Pons (tissue), 1 donor: ENCODE results near the gene CASKIN2.

Experiments
- DNase-seq: peaks from one replicate; pipeline ENCODE4 v3.0.0-alpha.2; 2016; ENCODE audit warnings: low spot score

Gene CASKIN2

GRCh38 chr17:75503976-75504346 lies 11.4 kb downstream of the CASKIN2 start:
- DNase-seq = no peak

GRCh38 chr17:75503337-75503950 lies 11.9 kb downstream of the CASKIN2 start:
- DNase-seq = no peak

GRCh38 chr17:75502721-75503329 lies 12.5 kb downstream of the CASKIN2 start:
- DNase-seq = no peak

- DNase-seq = no peak
Observed at GRCh38 chr17:75502072-75502720, 13.1 kb downstream of the CASKIN2 start.

- DNase-seq = peak; percentile 91
Observed at GRCh38 chr17:75501378-75502071, 13.8 kb downstream of the CASKIN2 start.

GRCh38 chr17:75500419-75501216 lies 14.7 kb downstream of the CASKIN2 start:
- DNase-seq = no peak

- no peak for DNase-seq
Observed at GRCh38 chr17:75499313-75500022, 15.9 kb downstream of the CASKIN2 start.

GRCh38 chr17:75498726-75499213 lies 16.6 kb downstream of the CASKIN2 start:
- no peak for DNase-seq

- no peak for DNase-seq
Observed at GRCh38 chr17:75498039-75498725, 17.2 kb downstream of the CASKIN2 start.

GRCh38 chr17:75496005-75496404 lies 19.3 kb downstream of the CASKIN2 start:
- no peak for DNase-seq

- no peak for DNase-seq
Observed at GRCh38 chr17:75494326-75494877, 20.9 kb downstream of the CASKIN2 start.

- DNase-seq = no peak
Observed at GRCh38 chr17:75493476-75494129, 21.7 kb downstream of the CASKIN2 start.

- no peak for DNase-seq
Observed at GRCh38 chr17:75492555-75493168, 22.7 kb downstream of the CASKIN2 start.

- DNase-seq = no peak
Observed at GRCh38 chr17:75491680-75492079, 23.7 kb downstream of the CASKIN2 start.

- no peak for DNase-seq
Observed at GRCh38 chr17:75490953-75491649, 24.2 kb downstream of the CASKIN2 start.

GRCh38 chr17:75490173-75490743 lies 25.1 kb downstream of the CASKIN2 start:
- no peak for DNase-seq

GRCh38 chr17:75489511-75489955 lies 25.8 kb downstream of the CASKIN2 start:
- DNase-seq = no peak
